CD4-positive, alpha-beta memory T cell (primary cell): ENCODE results near the gene ADAM10. TPM values are rescaled to one million over a fixed set of nuclear protein-coding genes. Genes with fewer than 3 reads are reported as not detected.

ENCODE experiments used
- CTCF ChIA-PET: fragments of 350-600 bp; sonication (Branson Sonifier 250); formaldehyde crosslinking; loops from one replicate; lab custom pipeline; 2021; ENCODE audit warnings: inconsistent platforms; ENCODE audit not compliant: partially characterized antibody; lab: Charles Lee
- POLR2A ChIA-PET: fragments of 350-600 bp; sonication (Branson Sonifier 250); formaldehyde crosslinking; loops from one replicate; lab custom pipeline; 2021; ENCODE audit not compliant: partially characterized antibody; lab: Charles Lee
- DNase-seq, 5 donors: peaks; one replicate each; pipeline versions ENCODE4 v3.0.0 to v3.0.0-alpha.2; 2020 to 2022; ENCODE audit warnings: mixed read lengths in 1 of 5
- H3K27ac ChIP-seq: one replicate; pipeline ENCODE4 v1.7.0; 2013; ENCODE audit warnings: low read depth, low read length
- H3K27me3 ChIP-seq: 2 replicates; pipeline ENCODE4 v1.7.0; 2013; ENCODE audit warnings: mild to moderate bottlenecking, low read length, moderate library complexity; ENCODE audit not compliant: insufficient read depth
- H3K36me3 ChIP-seq: 2 replicates; pipeline ENCODE4 v1.7.0; 2013; ENCODE audit warnings: mild to moderate bottlenecking, low read length, moderate library complexity; ENCODE audit not compliant: insufficient read depth
- H3K4me1 ChIP-seq: 2 replicates; pipeline ENCODE4 v1.7.0; 2013; ENCODE audit warnings: mild to moderate bottlenecking, low read length, moderate library complexity; ENCODE audit not compliant: insufficient read depth
- H3K4me3 ChIP-seq, 2 donors: one replicate each; pipeline ENCODE4 v1.7.0; 2013; ENCODE audit warnings: low read length in 2 of 2, mild to moderate bottlenecking in 1 of 2
- H3K9me3 ChIP-seq, 2 donors: one replicate each; pipeline ENCODE4 v1.7.0; 2013; ENCODE audit warnings: low read length in 2 of 2, control low read depth in 1 of 2; ENCODE audit not compliant: control insufficient read depth in 1 of 2
- H3K27ac Mint-ChIP-seq, 7 donors: one replicate each; pipeline ENCODE4 v1.8.0; 2020 to 2021; ENCODE audit warnings: mixed read lengths in 7 of 7, mild to moderate bottlenecking in 6 of 7, inconsistent platforms in 3 of 7, moderate library complexity in 3 of 7
- H3K27me3 Mint-ChIP-seq, 2 donors: one replicate each; pipeline ENCODE4 v1.8.0; 2020 to 2021; ENCODE audit warnings: mixed read lengths in 2 of 2
- H3K36me3 Mint-ChIP-seq, 2 donors: one replicate each; pipeline ENCODE4 v1.8.0; 2020 to 2021; ENCODE audit warnings: mixed read lengths in 2 of 2, inconsistent platforms in 1 of 2, mild to moderate bottlenecking in 1 of 2
- H3K4me1 Mint-ChIP-seq, 4 donors: one replicate each; pipeline ENCODE4 v1.8.0; 2020 to 2021; ENCODE audit warnings: mixed read lengths in 4 of 4, mild to moderate bottlenecking in 1 of 4
- H3K4me3 Mint-ChIP-seq, 8 donors: one replicate each; pipeline ENCODE4 v1.8.0; 2020 to 2021; ENCODE audit warnings: mixed read lengths in 8 of 8, mild to moderate bottlenecking in 7 of 8, moderate library complexity in 6 of 8, inconsistent platforms in 3 of 8
- H3K9me3 Mint-ChIP-seq, 8 donors: one replicate each; pipeline ENCODE4 v1.8.0; 2020 to 2021; ENCODE audit warnings: mixed read lengths in 8 of 8, mild to moderate bottlenecking in 5 of 8, inconsistent platforms in 3 of 8, moderate library complexity in 1 of 8
- intact Hi-C: fragments of 100-400 bp; cut with micrococcal nuclease; formaldehyde crosslinking; loops from one replicate; pipeline ENCODE4 v1.15.1; 2023
- polyA plus RNA-seq, 2 donors: library from polyadenylated mRNA; unstranded; fragments of 300-500 nt; fragmentation: Illumina TruSeq; gene quantifications; one replicate each; pipeline ENCODE4 v1.2.3, GENCODE V29; 2021
- total RNA-seq, 2 experiments: library from RNA; stranded (reverse); gene quantifications; one replicate each; pipeline ENCODE4 v1.2.3, GENCODE V29; 2021

ADAM10 gene, protein sequence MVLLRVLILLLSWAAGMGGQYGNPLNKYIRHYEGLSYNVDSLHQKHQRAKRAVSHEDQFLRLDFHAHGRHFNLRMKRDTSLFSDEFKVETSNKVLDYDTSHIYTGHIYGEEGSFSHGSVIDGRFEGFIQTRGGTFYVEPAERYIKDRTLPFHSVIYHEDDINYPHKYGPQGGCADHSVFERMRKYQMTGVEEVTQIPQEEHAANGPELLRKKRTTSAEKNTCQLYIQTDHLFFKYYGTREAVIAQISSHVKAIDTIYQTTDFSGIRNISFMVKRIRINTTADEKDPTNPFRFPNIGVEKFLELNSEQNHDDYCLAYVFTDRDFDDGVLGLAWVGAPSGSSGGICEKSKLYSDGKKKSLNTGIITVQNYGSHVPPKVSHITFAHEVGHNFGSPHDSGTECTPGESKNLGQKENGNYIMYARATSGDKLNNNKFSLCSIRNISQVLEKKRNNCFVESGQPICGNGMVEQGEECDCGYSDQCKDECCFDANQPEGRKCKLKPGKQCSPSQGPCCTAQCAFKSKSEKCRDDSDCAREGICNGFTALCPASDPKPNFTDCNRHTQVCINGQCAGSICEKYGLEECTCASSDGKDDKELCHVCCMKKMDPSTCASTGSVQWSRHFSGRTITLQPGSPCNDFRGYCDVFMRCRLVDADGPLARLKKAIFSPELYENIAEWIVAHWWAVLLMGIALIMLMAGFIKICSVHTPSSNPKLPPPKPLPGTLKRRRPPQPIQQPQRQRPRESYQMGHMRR
- 100 to 1,000 TPM; 135 TPM for total RNA-seq
- 100 to 1,000 TPM; 129 to 258 TPM for polyA plus RNA-seq

DNA sequence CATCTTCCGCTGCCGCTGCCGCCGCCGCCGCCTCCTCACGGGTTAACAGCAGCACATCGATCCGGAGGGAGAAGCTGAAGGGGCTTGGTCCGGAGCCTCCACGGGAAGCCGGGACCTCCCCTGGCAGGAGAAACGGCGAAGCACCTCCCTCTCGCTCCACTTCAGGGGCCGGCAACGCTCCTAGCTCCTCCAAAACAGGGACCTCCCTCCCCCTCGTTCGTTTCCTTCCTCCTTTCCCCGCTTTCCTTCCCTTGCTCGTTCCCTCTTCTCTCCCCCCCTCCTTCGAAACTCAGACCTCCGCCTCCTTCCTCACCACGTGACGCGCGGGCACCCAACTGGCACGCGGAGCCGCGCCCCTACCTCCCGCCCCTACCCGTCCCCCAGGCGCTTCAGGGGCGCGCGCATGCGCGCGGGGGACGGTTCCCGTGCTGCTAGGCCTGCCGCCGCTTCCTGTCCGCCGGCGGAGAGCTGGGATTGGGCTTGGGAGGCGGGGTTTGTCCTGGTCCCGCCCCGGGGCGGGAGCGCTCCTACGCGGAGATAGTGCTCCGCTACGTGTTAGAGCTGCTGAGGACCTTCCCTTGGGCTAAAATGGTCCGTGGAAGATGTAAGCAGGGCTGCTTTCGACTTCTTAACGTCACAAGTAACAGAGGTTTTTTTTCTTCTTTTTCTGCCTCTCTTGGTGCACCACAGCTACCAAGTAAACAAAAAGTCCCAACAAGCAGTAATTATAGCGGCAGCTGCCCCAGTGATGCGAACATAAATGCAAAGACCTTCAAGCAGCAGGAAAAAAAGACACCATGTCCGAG is at the start of gene ADAM10:
Gene ADAM10, minus strand, starts transcription at position 176 of the 806 bp plus-strand sequence. Its CDS starts 173 bp downstream, at position 3.
- Mint-ChIP-seq H3K4me1 (peaks cover 26 to 49% (median 36%) of the 10 kb centered on the region in 4 donors), H3K27ac (peak within 1 kb of the TSS; percentile 94 to 96 (median 95)), H3K27me3 (no peaks in the 10 kb centered on the region), H3K36me3 (peaks cover 0 to 15% of the 10 kb centered on the region in 2 donors), H3K4me3 (peak within 1 kb of the TSS; percentile 96 to 99 (median 97)), H3K9me3 (peaks cover 0 to 2% (median 0%) of the 10 kb centered on the region in 8 donors)
- peaks cover 46% of the 10 kb centered on the region for H3K4me1 ChIP-seq
- peak within 1 kb of the TSS; percentile 68 to 96 for H3K4me3 ChIP-seq
- DNase-seq, result peak; percentile 93 to 98 (median 94)
- peak within 1 kb of the TSS; percentile 79 for H3K27ac ChIP-seq
- ChIA-PET CTCF (interaction anchor here (0.9 to 5.5 kb wide), 4 partner anchors 10 to 480 kb away, joined by 5 to 56 read pairs (median 6); partner anchors contain the start of gene MINDY2), POLR2A (interaction anchor here (0.6 to 4.6 kb wide), 15 partner anchors 9 to 122 kb away, joined by 3 to 119 read pairs (median 4); partner anchors contain the start of gene MINDY2)
- H3K9me3 ChIP-seq, result no peaks in the 10 kb centered on the region
- no peaks in the 10 kb centered on the region for H3K27me3 ChIP-seq
- no peaks in the 10 kb centered on the region for H3K36me3 ChIP-seq
- intact Hi-C loops, result loop anchor here (1.0 to 5.0 kb wide), 5 partner anchors 22 to 939 kb away; partner anchors contain the start of genes BNIP2, MINDY2, RNF111 and SLTM

DNA sequence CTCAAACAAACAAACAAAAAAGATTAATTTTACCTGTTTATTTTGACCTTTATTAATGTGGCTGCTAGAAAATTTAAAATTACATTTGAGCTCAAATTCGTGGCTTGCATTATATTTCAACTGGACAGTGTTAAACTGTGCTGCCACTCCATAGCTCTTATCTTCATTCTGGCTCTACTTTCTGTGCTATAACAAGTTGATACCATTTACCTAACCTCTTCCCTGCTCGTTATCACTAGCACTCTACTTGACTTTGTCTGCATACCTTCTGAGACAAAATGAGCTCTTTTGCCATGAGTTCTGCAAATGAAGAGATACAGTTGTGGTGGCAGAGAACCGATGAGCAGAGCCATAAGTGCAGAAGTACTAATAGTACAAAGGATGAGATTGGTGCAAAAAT is 48.0 kb upstream of the ADAM10 start:
- Histone ChIP-seq H3K27ac (no peak overlapping the region), H3K4me3 (no peak overlapping the region), H3K36me3 (no peaks in the 10 kb centered on the region), H3K4me1 (no peaks in the 10 kb centered on the region), H3K9me3 (no peaks in the 10 kb centered on the region), H3K27me3 (no peaks in the 10 kb centered on the region)
- no peak overlapping the region for H3K4me3 Mint-ChIP-seq
- ChIA-PET CTCF (interaction anchor here (0.5 kb wide), 1 partner anchor 37 kb away, joined by 3 read pairs; no protein-coding TSS in a partner anchor), POLR2A (interaction anchor here (0.9 kb wide), 1 partner anchor 27 kb away, joined by 3 read pairs; the partner anchor contains the start of gene MINDY2)
- peaks cover 5 to 14% of the 10 kb centered on the region in 2 donors for H3K36me3 Mint-ChIP-seq
- no peak overlapping the region for H3K27ac Mint-ChIP-seq
- DNase-seq, result no peak
- H3K4me1 Mint-ChIP-seq, result peaks cover 17 to 38% (median 27%) of the 10 kb centered on the region in 4 donors
- no peaks in the 10 kb centered on the region for H3K27me3 Mint-ChIP-seq
- no peaks in the 10 kb centered on the region for H3K9me3 Mint-ChIP-seq
- intact Hi-C loops, result no loop called here

DNA sequence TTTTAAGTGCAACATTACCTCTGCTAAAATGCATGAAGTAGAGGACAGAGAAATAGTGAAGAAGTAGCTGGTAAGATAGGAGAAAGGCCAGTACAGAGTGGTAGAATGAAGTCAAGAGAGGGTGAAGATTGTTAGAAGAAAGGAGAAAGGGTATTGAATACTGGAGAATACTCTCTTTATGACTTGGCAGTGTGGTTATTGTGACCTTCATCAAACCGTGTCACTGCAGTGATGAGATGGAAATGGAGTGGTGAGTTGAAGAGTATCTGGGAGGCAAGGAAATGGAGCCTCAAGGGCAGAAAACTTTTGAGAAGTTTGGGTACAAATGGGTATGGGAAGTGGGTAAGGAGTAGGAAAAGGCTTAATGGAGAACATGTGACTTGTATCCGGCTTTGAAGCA is 46.3 kb upstream of the ADAM10 start:
- intact Hi-C loops, result no loop called here
- H3K4me1 Mint-ChIP-seq, result peaks cover 17 to 42% (median 26%) of the 10 kb centered on the region in 4 donors
- peaks cover 3 to 23% of the 10 kb centered on the region in 2 donors for H3K36me3 Mint-ChIP-seq
- Histone ChIP-seq H3K9me3 (no peaks in the 10 kb centered on the region), H3K4me1 (no peaks in the 10 kb centered on the region), H3K4me3 (no peak overlapping the region), H3K27me3 (no peaks in the 10 kb centered on the region), H3K36me3 (no peaks in the 10 kb centered on the region), H3K27ac (no peak overlapping the region)
- no peak for DNase-seq
- POLR2A ChIA-PET, result no interaction called here
- H3K4me3 Mint-ChIP-seq, result no peak overlapping the region
- H3K9me3 Mint-ChIP-seq, result no peaks in the 10 kb centered on the region
- peak overlapping the region in 2 of 7 donors; percentile 43 to 53 for H3K27ac Mint-ChIP-seq
- CTCF ChIA-PET, result no interaction called here
- H3K27me3 Mint-ChIP-seq, result no peaks in the 10 kb centered on the region

DNA sequence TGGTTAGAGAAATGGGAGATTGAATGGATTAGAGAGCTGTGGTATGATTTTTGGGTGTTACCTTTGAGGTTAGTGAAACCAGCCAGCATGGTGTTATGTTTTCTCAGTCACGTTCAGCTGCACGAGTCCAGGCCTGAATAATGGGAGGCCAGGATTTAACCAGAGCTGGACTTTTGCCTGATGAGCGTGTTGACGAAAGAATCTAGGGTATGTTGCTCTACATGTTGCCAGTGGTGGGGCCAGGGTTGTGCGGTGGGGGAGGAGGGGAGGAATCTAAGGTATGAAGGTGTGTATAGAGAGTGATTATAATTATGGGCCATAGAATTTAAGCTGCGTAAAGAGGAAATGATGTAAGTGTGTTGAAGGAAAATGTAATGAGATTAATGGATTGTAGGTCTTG is 44.4 kb upstream of the ADAM10 start:
- peaks cover 7 to 25% of the 10 kb centered on the region in 2 donors for H3K36me3 Mint-ChIP-seq
- Histone ChIP-seq H3K4me3 (no peak overlapping the region), H3K27me3 (no peaks in the 10 kb centered on the region), H3K4me1 (no peaks in the 10 kb centered on the region), H3K36me3 (no peaks in the 10 kb centered on the region), H3K27ac (no peak overlapping the region), H3K9me3 (no peaks in the 10 kb centered on the region)
- intact Hi-C loops, result no loop called here
- CTCF ChIA-PET, result interaction anchor here (0.6 to 1.5 kb wide), 3 partner anchors 10 to 23 kb away, joined by 3 read pairs; partner anchors contain the start of gene MINDY2
- H3K27me3 Mint-ChIP-seq, result no peaks in the 10 kb centered on the region
- peaks cover 12 to 29% (median 20%) of the 10 kb centered on the region in 4 donors for H3K4me1 Mint-ChIP-seq
- POLR2A ChIA-PET, result no interaction called here
- no peak overlapping the region for H3K4me3 Mint-ChIP-seq
- DNase-seq, result no peak
- no peaks in the 10 kb centered on the region for H3K9me3 Mint-ChIP-seq
- H3K27ac Mint-ChIP-seq, result peak overlapping the region in 1 of 7 donors; percentile 14

DNA sequence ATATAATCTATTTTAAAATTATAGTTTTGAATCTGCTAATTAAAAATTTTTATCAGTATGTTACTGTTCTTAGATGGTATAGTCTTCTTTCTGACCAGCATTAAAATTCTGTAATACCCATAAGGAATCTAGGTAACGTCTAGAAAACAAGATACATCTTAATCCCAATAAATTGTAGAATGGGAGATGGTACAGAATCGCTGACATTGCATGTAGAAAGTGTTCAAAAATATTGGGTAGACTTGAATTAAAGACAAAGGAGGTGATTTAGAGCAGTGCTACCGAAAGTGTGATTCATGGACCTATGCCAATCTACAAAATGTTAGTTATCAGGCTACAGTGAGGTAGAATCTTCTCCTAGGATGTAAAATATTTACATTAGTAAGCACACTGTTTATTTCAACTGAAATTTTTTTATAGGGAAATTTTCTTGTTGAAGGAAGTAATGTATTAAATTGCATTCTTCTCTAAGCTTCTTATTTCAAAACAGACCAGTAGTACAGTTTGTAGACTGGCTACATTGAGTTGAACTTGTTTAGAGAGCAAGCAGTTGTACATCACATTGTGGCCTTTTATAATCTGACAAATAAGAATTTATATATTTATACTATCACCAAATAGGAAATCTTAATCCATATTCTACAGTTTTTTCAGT is 38.7 kb upstream of the ADAM10 start:
- no peaks in the 10 kb centered on the region for H3K27me3 Mint-ChIP-seq
- H3K4me1 Mint-ChIP-seq, result peaks cover 0 to 8% (median 3%) of the 10 kb centered on the region in 4 donors
- H3K9me3 Mint-ChIP-seq, result no peaks in the 10 kb centered on the region
- H3K4me3 Mint-ChIP-seq, result no peak overlapping the region
- Histone ChIP-seq H3K27me3 (no peaks in the 10 kb centered on the region), H3K4me1 (no peaks in the 10 kb centered on the region), H3K4me3 (no peak overlapping the region), H3K36me3 (no peaks in the 10 kb centered on the region), H3K27ac (no peak overlapping the region), H3K9me3 (no peaks in the 10 kb centered on the region)
- no peak overlapping the region for H3K27ac Mint-ChIP-seq
- H3K36me3 Mint-ChIP-seq, result peaks cover 18 to 23% of the 10 kb centered on the region in 2 donors
- ChIA-PET POLR2A (interaction anchor here (1.2 kb wide), 1 partner anchor 17 kb away, joined by 4 read pairs; the partner anchor contains the start of gene MINDY2), CTCF (interaction anchor here (1.3 kb wide), 1 partner anchor 17 kb away, joined by 3 read pairs; the partner anchor contains the start of gene MINDY2)
- no peak for DNase-seq
- intact Hi-C loops, result no loop called here

DNA sequence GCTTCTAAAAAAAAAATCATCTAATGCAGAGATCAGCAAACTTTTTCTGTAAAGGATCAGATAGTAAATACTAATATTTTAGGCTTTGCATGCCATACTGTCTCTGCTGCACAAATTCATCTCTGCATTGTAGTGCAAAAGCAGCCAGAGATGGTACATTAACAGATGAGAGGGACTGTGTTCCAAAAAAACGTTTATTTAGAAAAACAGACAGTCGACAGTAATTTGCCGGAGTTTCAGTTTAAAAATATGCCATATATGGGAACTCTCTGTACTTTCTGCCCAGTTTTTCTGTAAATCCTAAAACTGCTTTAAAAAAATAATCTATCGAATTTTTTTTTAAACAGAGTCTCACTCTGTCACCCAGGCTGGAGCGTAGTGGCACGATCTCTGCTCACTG is 35.8 kb upstream of the ADAM10 start:
- Mint-ChIP-seq H3K4me1 (peaks cover 0 to 9% (median 3%) of the 10 kb centered on the region in 4 donors), H3K4me3 (no peak overlapping the region), H3K36me3 (peaks cover 13 to 15% of the 10 kb centered on the region in 2 donors), H3K27me3 (no peaks in the 10 kb centered on the region), H3K27ac (no peak overlapping the region), H3K9me3 (no peaks in the 10 kb centered on the region)
- Histone ChIP-seq H3K36me3 (no peaks in the 10 kb centered on the region), H3K27me3 (no peaks in the 10 kb centered on the region), H3K4me3 (no peak overlapping the region), H3K4me1 (no peaks in the 10 kb centered on the region), H3K9me3 (no peaks in the 10 kb centered on the region), H3K27ac (no peak overlapping the region)
- ChIA-PET CTCF (interaction anchor here (0.6 kb wide), 1 partner anchor 25 kb away, joined by 3 read pairs; no protein-coding TSS in a partner anchor), POLR2A (interaction anchor here (1.3 kb wide), 1 partner anchor 14 kb away, joined by 4 read pairs; the partner anchor contains the start of gene MINDY2)
- no peak for DNase-seq
- intact Hi-C loops, result no loop called here
